ENCODE results near the gene TNFSF8.

Gene TNFSF8

GRCh38 chr9:114930056-114930812 is at the start of gene TNFSF8:
Gene TNFSF8 (minus strand): TSS chr9:114930591. CDS start chr9:114930303, 288 bp downstream.
- DNase-seq: no peak

- no peak for DNase-seq
Observed at GRCh38 chr9:114973216-114973615, 42.8 kb upstream of the TNFSF8 start.

- DNase-seq: no peak
Observed at GRCh38 chr9:114972510-114973136, 42.2 kb upstream of the TNFSF8 start.

GRCh38 chr9:114969269-114969668 is 38.9 kb upstream of the TNFSF8 start:
- no peak for DNase-seq

GRCh38 chr9:114968671-114969070 is 38.3 kb upstream of the TNFSF8 start:
- DNase-seq: no peak

GRCh38 chr9:114965564-114965963 is 35.2 kb upstream of the TNFSF8 start:
- no peak for DNase-seq

GRCh38 chr9:114962809-114963208 is 32.4 kb upstream of the TNFSF8 start:
- DNase-seq: no peak

GRCh38 chr9:114960276-114960675 is 29.9 kb upstream of the TNFSF8 start:
- DNase-seq: no peak

- DNase-seq: no peak
Observed at GRCh38 chr9:114958844-114959235, 28.4 kb upstream of the TNFSF8 start.

- DNase-seq: no peak
Observed at GRCh38 chr9:114958021-114958843, 27.8 kb upstream of the TNFSF8 start.

GRCh38 chr9:114957558-114957957 is 27.2 kb upstream of the TNFSF8 start:
- no peak for DNase-seq

GRCh38 chr9:114954956-114955582 is 24.7 kb upstream of the TNFSF8 start:
- no peak for DNase-seq

GRCh38 chr9:114953959-114954358 is 23.6 kb upstream of the TNFSF8 start:
- no peak for DNase-seq

- DNase-seq: no peak
Observed at GRCh38 chr9:114953046-114953445, 22.7 kb upstream of the TNFSF8 start.

- DNase-seq: no peak
Observed at GRCh38 chr9:114950761-114951160, 20.4 kb upstream of the TNFSF8 start.

- no peak for DNase-seq
Observed at GRCh38 chr9:114947058-114947457, 16.7 kb upstream of the TNFSF8 start.

GRCh38 chr9:114945616-114946412 is 15.4 kb upstream of the TNFSF8 start:
- DNase-seq: no peak

GRCh38 chr9:114941376-114941775 is 11.0 kb upstream of the TNFSF8 start:
- no peak for DNase-seq

GRCh38 chr9:114938687-114939575 is 8.5 kb upstream of the TNFSF8 start:
- DNase-seq: no peak

- no peak for DNase-seq
Observed at GRCh38 chr9:114937516-114937915, 7.1 kb upstream of the TNFSF8 start.

- DNase-seq: no peak
Observed at GRCh38 chr9:114936581-114936980, 6.2 kb upstream of the TNFSF8 start.

Measured in NCI-H1930 (cell line).